Muscle layer of duodenum (tissue), 2 donors: Measurements from ENCODE around the gene PCDH12.
A peak's percentile ranks its signal among the peaks of the same experiment; 100 is the strongest.

Experiments used
- H3K27ac ChIP-seq: one replicate; pipeline ENCODE4 v1.7.0; 2013; ENCODE audit warnings: mild to moderate bottlenecking, low read length
- H3K27me3 ChIP-seq: one replicate; pipeline ENCODE4 v1.7.0; 2013; ENCODE audit warnings: low read depth, mild to moderate bottlenecking, control low read depth, low read length
- H3K36me3 ChIP-seq, 2 donors: one replicate each; pipeline ENCODE4 v1.7.0; 2013; ENCODE audit warnings: low read length in 2 of 2, control low read depth in 1 of 2, mild to moderate bottlenecking in 1 of 2; ENCODE audit not compliant: insufficient read depth in 2 of 2, control insufficient read depth in 1 of 2
- H3K4me1 ChIP-seq, 2 donors: one replicate each; pipeline ENCODE4 v1.7.0; 2013; ENCODE audit warnings: low read length in 2 of 2, mild to moderate bottlenecking in 2 of 2, control low read depth in 1 of 2, moderate library complexity in 1 of 2; ENCODE audit not compliant: insufficient read depth in 2 of 2, control insufficient read depth in 1 of 2
- H3K4me3 ChIP-seq, 2 donors: one replicate each; pipeline ENCODE4 v1.7.0; 2013; ENCODE audit warnings: low read length in 2 of 2, low read depth in 1 of 2, mild to moderate bottlenecking in 1 of 2
- H3K9me3 ChIP-seq, 2 donors: one replicate each; pipeline ENCODE4 v1.7.0; 2013; ENCODE audit warnings: low read length in 2 of 2, control low read depth in 1 of 2, mild to moderate bottlenecking in 1 of 2; ENCODE audit not compliant: control insufficient read depth in 1 of 2
- donor health status: healthy.

Gene PCDH12

GRCh38 chr5:141989720-141990119 lies 31.7 kb upstream of the PCDH12 start:
- H3K27ac ChIP-seq = no peak overlapping the region
- no peaks in the 10 kb centered on the region for H3K9me3 ChIP-seq
- H3K27me3 ChIP-seq = no peaks in the 10 kb centered on the region
- H3K4me1 ChIP-seq = peaks cover 0 to 6% of the 10 kb centered on the region in 2 donors
- H3K36me3 ChIP-seq = peaks cover 24 to 50% of the 10 kb centered on the region in 2 donors
- H3K4me3 ChIP-seq = no peak overlapping the region

GRCh38 chr5:141986072-141986471 lies 28.1 kb upstream of the PCDH12 start:
- Histone ChIP-seq H3K27ac (no peak overlapping the region), H3K4me3 (no peak overlapping the region), H3K4me1 (no peaks in the 10 kb centered on the region), H3K27me3 (no peaks in the 10 kb centered on the region), H3K9me3 (no peaks in the 10 kb centered on the region), H3K36me3 (peaks cover 36 to 59% of the 10 kb centered on the region in 2 donors)

GRCh38 chr5:141982626-141983025 lies 24.6 kb upstream of the PCDH12 start:
- no peaks in the 10 kb centered on the region for H3K27me3 ChIP-seq
- H3K4me1 ChIP-seq = peaks cover 0 to 7% of the 10 kb centered on the region in 2 donors
- H3K36me3 ChIP-seq = peaks cover 55 to 73% of the 10 kb centered on the region in 2 donors
- H3K4me3 ChIP-seq = no peak overlapping the region
- H3K27ac ChIP-seq = no peak overlapping the region
- H3K9me3 ChIP-seq = no peaks in the 10 kb centered on the region

- H3K9me3 ChIP-seq = no peaks in the 10 kb centered on the region
- H3K4me1 ChIP-seq = peaks cover 11 to 12% of the 10 kb centered on the region in 2 donors
- peaks cover 47 to 58% of the 10 kb centered on the region in 2 donors for H3K36me3 ChIP-seq
- no peak overlapping the region for H3K27ac ChIP-seq
- H3K27me3 ChIP-seq = no peaks in the 10 kb centered on the region
- H3K4me3 ChIP-seq = no peak overlapping the region
Observed at GRCh38 chr5:141978389-141978788, 20.4 kb upstream of the PCDH12 start.

GRCh38 chr5:141976176-141976575 lies 18.2 kb upstream of the PCDH12 start:
- no peaks in the 10 kb centered on the region for H3K27me3 ChIP-seq
- H3K27ac ChIP-seq = no peak overlapping the region
- H3K4me3 ChIP-seq = no peak overlapping the region
- peaks cover 11 to 12% of the 10 kb centered on the region in 2 donors for H3K4me1 ChIP-seq
- H3K36me3 ChIP-seq = peaks cover 43 to 56% of the 10 kb centered on the region in 2 donors
- H3K9me3 ChIP-seq = no peaks in the 10 kb centered on the region

GRCh38 chr5:141973871-141974595 lies 16.0 kb upstream of the PCDH12 start:
- peaks cover 30 to 39% of the 10 kb centered on the region in 2 donors for H3K36me3 ChIP-seq
- peaks cover 21 to 27% of the 10 kb centered on the region in 2 donors for H3K4me1 ChIP-seq
- H3K27me3 ChIP-seq = no peaks in the 10 kb centered on the region
- no peaks in the 10 kb centered on the region for H3K9me3 ChIP-seq
- no peak overlapping the region for H3K4me3 ChIP-seq
- no peak overlapping the region for H3K27ac ChIP-seq

GRCh38 chr5:141969783-141970771 lies 12.1 kb upstream of the PCDH12 start:
- H3K9me3 ChIP-seq = no peaks in the 10 kb centered on the region
- peak overlapping the region; percentile 88 to 94 for H3K4me3 ChIP-seq
- H3K36me3 ChIP-seq = peaks cover 12 to 20% of the 10 kb centered on the region in 2 donors
- peak overlapping the region; percentile 98 for H3K27ac ChIP-seq
- H3K27me3 ChIP-seq = no peaks in the 10 kb centered on the region
- H3K4me1 ChIP-seq = peaks cover 19 to 21% of the 10 kb centered on the region in 2 donors

- Histone ChIP-seq H3K9me3 (no peaks in the 10 kb centered on the region), H3K4me3 (peak within 1 kb of the TSS; percentile 88 to 94), H3K27ac (peak within 1 kb of the TSS; percentile 98), H3K36me3 (peaks cover 5 to 14% of the 10 kb centered on the region in 2 donors), H3K27me3 (no peaks in the 10 kb centered on the region), H3K4me1 (peaks cover 13 to 15% of the 10 kb centered on the region in 2 donors)
Observed at GRCh38 chr5:141968914-141969608, 11.1 kb upstream of the PCDH12 start, which contains the start of gene RNF14. Gene RNF14, plus strand, starts transcription at chr5:141969105. Its CDS starts 4,484 bp downstream, at chr5:141973589.

GRCh38 chr5:141966963-141967333 lies 8.9 kb upstream of the PCDH12 start:
- Histone ChIP-seq H3K36me3 (peaks cover 0 to under 1% of the 10 kb centered on the region in 2 donors), H3K9me3 (no peaks in the 10 kb centered on the region), H3K4me1 (peaks cover 10 to 15% of the 10 kb centered on the region in 2 donors), H3K27me3 (no peaks in the 10 kb centered on the region), H3K27ac (no peak overlapping the region), H3K4me3 (no peak overlapping the region)

GRCh38 chr5:141966275-141966962 lies 8.4 kb upstream of the PCDH12 start:
- Histone ChIP-seq H3K9me3 (no peaks in the 10 kb centered on the region), H3K27me3 (no peaks in the 10 kb centered on the region), H3K4me3 (no peak overlapping the region), H3K27ac (no peak overlapping the region), H3K4me1 (peaks cover 10 to 15% of the 10 kb centered on the region in 2 donors), H3K36me3 (no peaks in the 10 kb centered on the region)
